Right lobe of liver (tissue), 4 donors: ENCODE data around the gene ARHGEF10L.

Experiments used
- POLR2A ChIP-seq: fragments of 450-650 bp; IDR thresholded peaks from one replicate; pipeline ENCODE4 v1.6.1; 2017; ENCODE audit warnings: antibody characterized with exemption, mild to moderate bottlenecking
- TF ChIP-seq, protein P1 (sequence below), 4 donors: fragments of 200-600 bp in 3 of 4; fragments of 450-650 bp in 1 of 4; IDR thresholded peaks; one replicate each; pipeline versions ENCODE4 v1.5.1 to v1.8.0; 2016 to 2022; ENCODE audit warnings: antibody characterized with exemption in 4 of 4, mild to moderate bottlenecking in 2 of 4
- donor health status: DM: no; HTN: no; CAD: no.
- donor health status: DM: no; HTN: no; CAD: no.
- donor health status: DM: no; HTN: yes; CAD: no.

DNA sequence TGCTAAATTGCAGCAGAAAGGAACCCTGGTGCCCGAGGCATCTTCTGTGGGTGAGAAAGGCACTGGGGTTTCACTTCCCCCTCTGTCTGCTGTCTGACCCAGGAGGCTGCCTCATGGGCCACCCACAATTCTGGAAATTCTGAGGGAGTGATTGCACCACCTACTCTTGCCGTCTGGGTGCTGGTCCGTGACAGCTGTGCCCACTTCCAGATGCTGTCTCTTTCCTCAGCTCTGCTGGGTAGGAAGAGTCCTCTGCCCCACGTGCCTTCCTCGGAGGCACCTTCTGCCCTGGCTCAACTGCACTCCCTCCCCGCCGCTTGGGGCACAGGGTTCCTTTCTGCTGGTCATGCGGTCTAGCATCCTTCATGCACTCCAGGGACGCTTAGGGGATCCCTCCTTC, 96.3 kb downstream of the ARHGEF10L start:
- TF ChIP-seq, protein P1, sequence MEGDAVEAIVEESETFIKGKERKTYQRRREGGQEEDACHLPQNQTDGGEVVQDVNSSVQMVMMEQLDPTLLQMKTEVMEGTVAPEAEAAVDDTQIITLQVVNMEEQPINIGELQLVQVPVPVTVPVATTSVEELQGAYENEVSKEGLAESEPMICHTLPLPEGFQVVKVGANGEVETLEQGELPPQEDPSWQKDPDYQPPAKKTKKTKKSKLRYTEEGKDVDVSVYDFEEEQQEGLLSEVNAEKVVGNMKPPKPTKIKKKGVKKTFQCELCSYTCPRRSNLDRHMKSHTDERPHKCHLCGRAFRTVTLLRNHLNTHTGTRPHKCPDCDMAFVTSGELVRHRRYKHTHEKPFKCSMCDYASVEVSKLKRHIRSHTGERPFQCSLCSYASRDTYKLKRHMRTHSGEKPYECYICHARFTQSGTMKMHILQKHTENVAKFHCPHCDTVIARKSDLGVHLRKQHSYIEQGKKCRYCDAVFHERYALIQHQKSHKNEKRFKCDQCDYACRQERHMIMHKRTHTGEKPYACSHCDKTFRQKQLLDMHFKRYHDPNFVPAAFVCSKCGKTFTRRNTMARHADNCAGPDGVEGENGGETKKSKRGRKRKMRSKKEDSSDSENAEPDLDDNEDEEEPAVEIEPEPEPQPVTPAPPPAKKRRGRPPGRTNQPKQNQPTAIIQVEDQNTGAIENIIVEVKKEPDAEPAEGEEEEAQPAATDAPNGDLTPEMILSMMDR (IDR thresholded peaks at IDR 0.05), result no peak
- no peak for TF ChIP-seq POLR2A
